GOT3 (cell line): ENCODE measurements around the gene CDKN3.
"Not testable (repeated sequence)": the region's sequence is repeated elsewhere in the genome, so short reads cannot be mapped to it uniquely, and the experiment has no call there.

Experiments used
- DNase-seq: peaks from one replicate; lab custom pipeline; 2025; ENCODE audit warnings: mixed read lengths; lab: John Stamatoyannopoulos, UW

The CDKN3 gene

DNA sequence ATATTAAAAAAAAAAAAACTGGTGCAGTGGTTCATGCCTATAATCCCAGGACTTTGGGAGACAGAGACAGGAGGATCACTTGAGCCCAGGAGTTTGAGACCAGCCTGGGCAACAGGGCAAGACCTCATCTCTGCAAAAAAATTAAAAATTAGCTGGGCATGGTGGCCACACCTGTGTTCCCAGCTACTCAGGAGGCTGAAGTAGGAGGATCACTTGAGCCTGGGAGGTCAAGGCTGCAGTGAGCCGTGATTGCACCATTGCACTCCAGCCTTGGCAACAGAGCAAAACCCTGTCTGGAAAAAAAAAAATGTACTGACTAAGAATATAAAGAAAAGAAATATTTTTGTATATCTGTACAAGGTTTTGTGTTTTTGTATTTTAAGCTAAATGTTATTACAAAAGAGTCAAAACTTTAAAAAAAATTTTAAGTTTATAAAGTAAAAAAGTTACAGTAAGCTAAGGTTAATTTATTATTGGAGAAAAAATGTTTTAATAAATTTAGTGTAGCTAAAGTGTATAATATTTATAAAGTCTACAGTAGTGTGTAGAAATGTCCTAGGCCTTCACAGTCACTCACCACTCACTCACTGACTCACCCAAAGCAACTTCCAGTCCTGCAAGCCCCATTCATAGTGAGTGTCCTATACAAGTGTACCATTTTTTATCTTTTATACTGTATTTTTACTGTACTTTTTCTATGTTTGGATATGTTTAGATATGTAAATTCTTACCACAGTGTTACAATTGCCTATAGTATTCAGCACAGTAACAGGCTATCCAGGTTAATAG lies 60.2 kb downstream of the CDKN3 start:
- not testable (repeated sequence) for DNase-seq

DNA sequence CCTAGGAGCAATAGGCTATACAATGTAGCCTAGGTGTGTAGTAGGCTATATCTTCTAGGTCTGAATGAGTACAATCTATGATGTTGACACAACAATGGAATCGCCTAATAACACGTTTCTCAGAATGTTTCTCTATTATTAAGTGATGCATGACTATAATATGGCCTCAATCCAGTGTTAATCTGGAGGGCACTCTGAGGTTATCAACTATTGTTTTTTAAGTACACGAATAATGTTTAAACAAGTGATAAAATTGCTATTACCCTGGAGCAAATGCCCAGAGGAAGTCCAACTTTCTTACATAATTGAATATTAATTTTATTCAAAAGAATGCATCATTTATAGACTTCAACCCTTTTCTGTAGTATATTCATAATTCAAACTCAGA lies 60.8 kb downstream of the CDKN3 start:
- DNase-seq: no peak

DNA sequence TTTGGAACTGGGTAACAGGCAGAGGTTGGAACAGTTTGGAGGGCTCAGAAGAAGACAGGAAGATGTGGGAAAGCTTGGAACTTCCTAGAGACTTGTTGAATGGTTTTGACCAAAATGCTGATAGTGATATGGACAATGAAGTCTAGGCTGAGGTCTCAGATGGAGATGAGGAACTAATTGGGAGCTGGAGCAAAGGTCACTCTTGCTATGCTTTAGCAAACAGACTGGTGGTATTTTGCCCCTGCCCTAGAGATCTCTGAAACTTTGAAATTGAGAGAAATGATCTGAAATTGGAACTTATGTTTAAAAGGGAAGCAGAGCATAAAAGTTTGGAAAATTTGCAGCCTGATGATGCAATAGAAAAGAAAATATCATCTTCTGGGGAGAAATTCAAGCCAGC lies 61.7 kb downstream of the CDKN3 start:
- DNase-seq: not testable (repeated sequence)

DNA sequence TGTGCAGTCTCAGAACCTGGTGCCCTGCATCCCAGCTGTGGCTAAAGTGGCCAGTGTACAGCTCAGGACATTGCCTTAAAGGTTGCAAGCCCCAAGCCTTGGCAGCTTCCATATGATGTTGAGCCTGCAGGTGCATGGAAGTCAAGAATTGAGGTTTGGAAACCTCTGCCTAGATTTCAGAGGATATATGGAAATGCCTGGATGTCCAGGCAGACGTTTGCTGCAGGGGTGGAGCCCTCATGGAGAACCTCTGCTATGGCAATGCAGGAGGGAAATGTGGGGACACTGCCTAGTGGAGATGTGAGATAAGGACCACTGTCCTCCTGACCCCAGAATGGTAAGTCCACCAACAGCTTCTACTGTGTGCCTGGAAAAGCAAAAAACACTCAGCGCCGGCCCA lies 62.3 kb downstream of the CDKN3 start:
- no peak for DNase-seq

DNA sequence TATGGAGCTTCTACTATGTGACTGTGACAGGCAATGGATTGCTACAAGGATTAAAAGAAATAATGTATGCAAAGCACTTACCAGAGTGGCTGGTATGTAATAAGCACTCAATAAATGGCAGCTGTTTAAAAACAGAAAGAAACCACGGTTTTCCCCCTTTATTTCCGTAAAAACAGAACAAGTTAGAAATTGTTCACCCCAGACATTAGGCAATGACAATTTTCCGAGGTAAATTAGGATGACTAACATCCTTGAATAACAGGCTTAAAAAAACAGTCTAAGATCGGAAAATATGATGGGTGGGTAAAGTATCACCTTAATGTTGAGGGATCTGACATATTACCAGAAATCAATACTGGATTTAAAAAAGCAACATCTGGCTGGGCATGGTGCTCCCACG lies 65.2 kb downstream of the CDKN3 start:
- no peak for DNase-seq

DNA sequence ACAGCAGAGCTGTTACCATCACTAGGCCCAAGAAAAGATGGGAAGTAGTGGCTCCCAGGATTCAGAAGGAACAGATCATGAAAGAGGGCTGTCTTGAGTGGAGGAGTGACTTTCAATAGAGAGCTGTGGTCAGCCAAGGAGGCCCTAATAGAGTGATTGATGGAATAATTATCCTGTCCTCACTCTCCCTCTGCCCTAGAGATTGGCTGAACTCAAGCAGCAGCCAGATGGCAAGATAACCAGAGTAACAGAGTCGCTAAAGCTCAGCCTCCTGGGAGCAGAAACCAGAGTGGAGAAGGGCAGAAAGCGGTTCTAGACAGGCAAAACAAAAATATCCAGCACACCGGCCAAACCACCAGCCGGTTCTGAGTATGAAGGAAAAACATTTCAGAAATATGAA lies 68.8 kb downstream of the CDKN3 start:
- DNase-seq: no peak

DNA sequence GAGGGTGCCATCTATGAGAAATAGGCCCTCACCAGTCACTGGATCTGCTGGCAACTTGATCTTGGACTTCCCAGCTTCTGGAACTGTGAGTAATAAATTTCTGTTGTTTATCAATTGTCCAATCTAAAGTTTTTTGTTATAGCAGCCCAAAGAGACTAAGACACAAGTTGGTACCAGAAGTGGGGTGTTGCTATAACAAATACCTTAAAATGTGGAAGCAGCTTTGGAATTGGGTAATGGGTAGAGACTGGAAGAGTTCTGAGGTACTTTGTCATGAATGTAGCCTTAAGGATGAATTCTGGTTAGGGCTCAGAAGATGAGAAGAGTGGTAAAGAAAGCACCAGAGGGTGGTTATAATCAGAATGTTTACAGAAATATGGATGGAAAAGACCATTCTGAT lies 70.5 kb downstream of the CDKN3 start:
- no peak for DNase-seq
